Measurements from ENCODE around the gene VANGL1.

VANGL1 gene

DNA sequence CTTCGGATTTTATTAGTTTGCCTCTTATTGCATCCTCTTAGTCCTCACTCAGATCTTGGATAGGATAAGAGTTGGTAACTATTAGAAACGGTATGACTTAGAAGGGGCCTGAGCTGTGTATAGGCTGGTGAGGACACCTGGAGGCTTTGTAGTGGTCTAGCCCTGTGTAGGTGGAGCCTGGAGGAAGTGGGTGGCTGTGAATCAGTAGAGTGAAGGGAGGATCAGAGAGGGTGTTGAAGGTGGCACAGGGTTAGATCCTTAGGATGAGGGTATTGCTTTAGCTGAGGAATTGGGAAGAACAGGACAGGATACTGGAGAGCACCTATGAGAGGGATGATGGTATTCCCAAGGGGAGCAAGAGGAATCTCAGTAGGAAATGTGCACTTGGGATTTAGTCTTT is 5.7 kb downstream of the VANGL1 start:
- H2AFZ ChIP-seq (ENCODE audit: low read length) = no peak overlapping the region
- no peaks in the 10 kb centered on the region for H3K4me1 ChIP-seq (ENCODE audit: insufficient read depth, low read length, severe bottlenecking)
- no peaks in the 10 kb centered on the region for H3K27me3 ChIP-seq (ENCODE audit: insufficient read depth, low read length)
- no peaks in the 10 kb centered on the region for H3K79me2 ChIP-seq (ENCODE audit: insufficient read depth, low read length)
- H3K4me2 ChIP-seq (ENCODE audit: low read length) = no peak overlapping the region
- no peak overlapping the region for H3K27ac ChIP-seq (ENCODE audit: low read depth, low read length, poor library complexity, severe bottlenecking)
- no peaks in the 10 kb centered on the region for H3K9me2 ChIP-seq (ENCODE audit: low read depth, low read length)
- H3F3A ChIP-seq (ENCODE audit: insufficient read depth, low read length) = no peaks in the 10 kb centered on the region
- TF ChIP-seq, protein P1, sequence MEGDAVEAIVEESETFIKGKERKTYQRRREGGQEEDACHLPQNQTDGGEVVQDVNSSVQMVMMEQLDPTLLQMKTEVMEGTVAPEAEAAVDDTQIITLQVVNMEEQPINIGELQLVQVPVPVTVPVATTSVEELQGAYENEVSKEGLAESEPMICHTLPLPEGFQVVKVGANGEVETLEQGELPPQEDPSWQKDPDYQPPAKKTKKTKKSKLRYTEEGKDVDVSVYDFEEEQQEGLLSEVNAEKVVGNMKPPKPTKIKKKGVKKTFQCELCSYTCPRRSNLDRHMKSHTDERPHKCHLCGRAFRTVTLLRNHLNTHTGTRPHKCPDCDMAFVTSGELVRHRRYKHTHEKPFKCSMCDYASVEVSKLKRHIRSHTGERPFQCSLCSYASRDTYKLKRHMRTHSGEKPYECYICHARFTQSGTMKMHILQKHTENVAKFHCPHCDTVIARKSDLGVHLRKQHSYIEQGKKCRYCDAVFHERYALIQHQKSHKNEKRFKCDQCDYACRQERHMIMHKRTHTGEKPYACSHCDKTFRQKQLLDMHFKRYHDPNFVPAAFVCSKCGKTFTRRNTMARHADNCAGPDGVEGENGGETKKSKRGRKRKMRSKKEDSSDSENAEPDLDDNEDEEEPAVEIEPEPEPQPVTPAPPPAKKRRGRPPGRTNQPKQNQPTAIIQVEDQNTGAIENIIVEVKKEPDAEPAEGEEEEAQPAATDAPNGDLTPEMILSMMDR (IDR thresholded peaks at IDR 0.05; ENCODE audit: low read length) = no peak
- no peak overlapping the region for H3K4me3 ChIP-seq (ENCODE audit: low read depth, low read length, poor library complexity, severe bottlenecking)
- H3K36me3 ChIP-seq (ENCODE audit: insufficient read depth, low read length) = no peaks in the 10 kb centered on the region
- H3K9me3 ChIP-seq (ENCODE audit: low read length) = no peaks in the 10 kb centered on the region
- H4K20me1 ChIP-seq (ENCODE audit: insufficient read depth, low read length) = no peaks in the 10 kb centered on the region
- no peak overlapping the region for H3K9ac ChIP-seq (ENCODE audit: low read length)

DNA sequence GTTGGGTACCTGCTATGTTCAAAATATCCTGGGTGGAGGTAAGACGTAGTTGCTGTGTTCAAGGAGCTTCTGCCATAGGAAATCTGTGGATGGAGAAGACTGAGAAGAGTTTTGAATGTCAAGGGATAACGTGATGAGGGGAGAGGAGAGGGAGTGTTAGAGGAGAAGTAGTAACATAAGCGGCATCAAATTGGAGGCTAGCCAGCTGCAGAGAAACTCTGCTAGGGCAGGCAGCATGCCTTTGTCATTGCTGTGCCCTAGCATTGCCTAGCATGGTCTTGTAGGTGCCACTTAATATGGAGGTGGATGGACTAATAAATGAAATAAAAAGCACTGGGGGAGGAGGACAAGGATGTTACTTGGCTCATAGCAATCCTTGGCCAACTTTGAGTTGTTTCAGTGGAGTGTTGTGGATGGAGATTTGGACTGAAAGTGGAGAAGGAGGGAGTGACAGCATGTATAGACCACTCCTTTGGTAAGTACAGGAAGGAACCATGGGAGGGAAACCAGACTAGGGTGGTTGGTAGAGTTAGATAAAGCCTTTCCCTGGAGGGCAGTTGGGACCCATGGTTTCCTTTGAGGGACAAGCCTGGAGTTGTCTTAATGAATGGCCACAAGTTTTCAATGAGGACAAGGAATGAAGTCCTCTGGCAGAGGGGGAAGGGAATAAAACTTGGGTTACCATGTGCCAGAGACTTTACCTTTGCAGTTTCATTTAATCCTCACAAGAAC is 6.3 kb downstream of the VANGL1 start:
- Histone ChIP-seq H3K9me2 (ENCODE audit: low read depth, low read length) (no peaks in the 10 kb centered on the region), H4K20me1 (ENCODE audit: insufficient read depth, low read length) (no peaks in the 10 kb centered on the region), H3K36me3 (ENCODE audit: insufficient read depth, low read length) (no peaks in the 10 kb centered on the region), H3K27ac (ENCODE audit: low read depth, low read length, poor library complexity, severe bottlenecking) (no peak overlapping the region), H3K4me3 (ENCODE audit: low read depth, low read length, poor library complexity, severe bottlenecking) (no peak overlapping the region), H3K9me3 (ENCODE audit: low read length) (no peaks in the 10 kb centered on the region), H3K27me3 (ENCODE audit: insufficient read depth, low read length) (no peaks in the 10 kb centered on the region), H3K9ac (ENCODE audit: low read length) (no peak overlapping the region), H2AFZ (ENCODE audit: low read length) (no peak overlapping the region), H3K4me2 (ENCODE audit: low read length) (no peak overlapping the region), H3K4me1 (ENCODE audit: insufficient read depth, low read length, severe bottlenecking) (no peaks in the 10 kb centered on the region), H3K79me2 (ENCODE audit: insufficient read depth, low read length) (no peaks in the 10 kb centered on the region), H3F3A (ENCODE audit: insufficient read depth, low read length) (no peaks in the 10 kb centered on the region)
- TF ChIP-seq, protein P1 (IDR thresholded peaks at IDR 0.05; ENCODE audit: low read length) = no peak
- no peak for TF ChIP-seq EZH2 (IDR thresholded peaks at IDR 0.05; ENCODE audit: borderline replicate concordance, low read length)

DNA sequence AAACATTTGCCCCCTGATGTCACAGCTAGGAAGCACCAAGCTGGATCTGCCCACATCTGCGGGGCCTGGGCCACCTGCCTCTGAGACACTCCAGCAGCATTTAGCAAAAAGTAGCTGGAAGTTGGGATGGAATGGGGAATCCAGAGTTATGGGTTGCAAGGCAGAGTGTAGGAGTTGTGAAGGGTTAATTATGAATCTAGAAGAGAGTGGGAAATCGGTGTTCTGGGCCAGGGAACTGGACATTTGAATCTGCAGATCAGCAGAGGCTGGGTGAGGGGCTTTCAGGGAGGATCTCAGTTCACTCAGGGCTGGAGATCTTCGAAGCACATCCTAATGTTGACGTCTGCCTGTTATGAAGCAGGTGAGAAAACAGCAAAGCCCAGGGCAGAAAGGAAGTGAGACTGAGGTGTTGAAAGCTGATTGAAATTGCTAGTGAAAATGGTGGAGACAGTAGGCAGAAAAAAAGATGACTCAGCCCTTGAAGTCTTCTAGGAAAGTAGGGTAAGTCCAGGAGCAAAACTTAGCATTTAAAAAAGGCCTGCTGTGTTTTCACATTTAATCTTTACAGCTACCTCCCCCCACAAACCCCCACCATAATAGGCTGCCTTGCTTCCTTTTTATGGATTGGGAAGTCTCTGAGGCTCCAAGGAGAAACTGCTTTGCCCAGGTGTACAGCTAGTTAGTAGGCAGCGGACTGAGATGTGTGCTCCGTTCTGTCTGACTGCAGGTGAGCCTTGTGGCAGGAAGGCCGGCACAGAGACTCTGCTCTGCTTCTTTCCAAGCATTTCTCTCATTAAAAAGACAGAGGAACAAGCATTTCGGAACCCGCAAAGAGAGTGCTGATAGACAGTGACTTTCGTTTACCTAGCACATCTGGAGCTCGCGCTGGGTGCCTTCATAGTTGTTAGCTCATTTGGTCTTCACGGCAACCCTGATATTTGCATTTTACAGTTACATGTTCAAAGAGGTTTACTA is 7.2 kb downstream of the VANGL1 start:
- Histone ChIP-seq H3K27me3 (ENCODE audit: insufficient read depth, low read length) (no peaks in the 10 kb centered on the region), H3K9ac (ENCODE audit: low read length) (no peak overlapping the region), H3F3A (ENCODE audit: insufficient read depth, low read length) (no peaks in the 10 kb centered on the region), H3K4me2 (ENCODE audit: low read length) (no peak overlapping the region), H3K79me2 (ENCODE audit: insufficient read depth, low read length) (no peaks in the 10 kb centered on the region), H2AFZ (ENCODE audit: low read length) (no peak overlapping the region), H3K9me3 (ENCODE audit: low read length) (no peaks in the 10 kb centered on the region), H4K20me1 (ENCODE audit: insufficient read depth, low read length) (no peaks in the 10 kb centered on the region), H3K4me1 (ENCODE audit: insufficient read depth, low read length, severe bottlenecking) (no peaks in the 10 kb centered on the region), H3K36me3 (ENCODE audit: insufficient read depth, low read length) (no peaks in the 10 kb centered on the region), H3K9me2 (ENCODE audit: low read depth, low read length) (no peaks in the 10 kb centered on the region), H3K27ac (ENCODE audit: low read depth, low read length, poor library complexity, severe bottlenecking) (no peak overlapping the region), H3K4me3 (ENCODE audit: low read depth, low read length, poor library complexity, severe bottlenecking) (no peak overlapping the region)
- TF ChIP-seq EZH2 (IDR thresholded peaks at IDR 0.05; ENCODE audit: borderline replicate concordance, low read length) = no peak
- TF ChIP-seq, protein P1 (IDR thresholded peaks at IDR 0.05; ENCODE audit: low read length) = no peak
